Myocyte (in vitro differentiated cells): Measurements from ENCODE around the gene ZNF280C. TPM values are rescaled to one million over a fixed set of nuclear protein-coding genes. Genes with fewer than 3 reads are reported as not detected.

Experiments used
- DNase-seq: peaks from one replicate; pipeline ENCODE4 v3.0.0-alpha.2; 2012; ENCODE audit warnings: low read depth
- total RNA-seq: library from RNA; depleted of rRNA; stranded (reverse); fragments of >200 nt; gene quantifications from 2 replicates; pipeline ENCODE4 v1.2.3, GENCODE V29; 2014

The ZNF280C gene
- total RNA-seq, 1 donor from 2014 or later = 8.7 TPM

DNA sequence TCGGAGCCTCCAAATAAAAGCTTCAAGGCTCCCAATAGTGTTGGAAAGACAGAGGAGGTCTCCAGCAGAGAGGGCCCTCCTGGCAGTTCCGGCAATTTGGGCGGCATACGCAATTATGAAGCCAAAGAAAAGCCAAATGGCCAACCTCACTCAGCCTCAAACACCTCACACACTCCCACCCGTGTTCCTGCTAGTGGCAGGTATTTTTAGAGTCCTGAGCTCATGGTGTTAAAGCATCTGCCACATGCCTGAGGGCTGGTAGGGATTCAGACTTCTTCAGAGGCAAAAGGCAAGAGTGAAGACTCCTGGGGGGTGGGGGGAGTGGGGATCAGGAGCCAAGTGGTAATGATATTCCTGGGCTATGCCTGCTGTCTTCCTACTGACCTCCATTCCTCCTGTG lies 89.5 kb downstream of the ZNF280C start:
- peak; percentile 69 for DNase-seq

DNA sequence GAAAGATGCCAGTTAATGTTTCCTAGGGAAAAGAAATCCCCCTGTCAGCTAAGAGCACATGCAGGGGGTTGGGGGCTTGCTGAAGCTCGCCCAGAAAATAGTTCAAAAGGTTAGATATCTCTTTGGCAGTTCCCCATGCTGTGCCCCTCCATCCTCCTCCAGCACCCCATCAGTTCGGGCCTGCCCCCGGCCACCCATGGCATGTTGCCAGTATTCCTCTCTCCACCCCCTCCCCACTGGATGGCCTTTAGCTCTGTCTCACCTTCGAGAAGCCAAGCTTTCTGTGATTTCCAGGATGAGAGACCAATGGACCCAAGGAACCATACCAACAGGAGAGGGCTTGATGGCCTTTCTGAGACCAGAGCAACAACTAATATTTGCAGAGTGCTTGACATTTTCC lies 91.8 kb downstream of the ZNF280C start:
- DNase-seq = no peak

DNA sequence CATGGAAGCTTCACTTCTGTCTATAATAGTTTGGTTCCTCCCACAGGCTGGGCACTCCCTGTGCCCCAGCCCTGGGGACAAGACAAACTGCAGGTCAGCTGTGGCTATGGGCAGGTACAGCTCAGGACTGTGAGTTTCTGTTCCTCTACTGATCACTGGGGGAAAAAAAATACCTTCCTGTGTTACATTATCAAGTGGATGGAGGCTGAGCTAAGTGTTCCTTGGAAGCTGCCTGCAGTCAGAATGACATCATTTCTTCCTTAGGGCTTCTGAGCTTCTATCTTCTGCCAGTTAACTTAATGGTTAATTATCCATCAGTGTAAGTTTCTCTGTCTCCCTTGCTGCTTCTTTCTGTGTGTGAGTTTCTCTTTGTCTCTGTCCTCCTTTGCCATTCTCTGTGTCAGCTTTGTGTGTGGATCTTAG lies 92.3 kb downstream of the ZNF280C start:
- no peak for DNase-seq

DNA sequence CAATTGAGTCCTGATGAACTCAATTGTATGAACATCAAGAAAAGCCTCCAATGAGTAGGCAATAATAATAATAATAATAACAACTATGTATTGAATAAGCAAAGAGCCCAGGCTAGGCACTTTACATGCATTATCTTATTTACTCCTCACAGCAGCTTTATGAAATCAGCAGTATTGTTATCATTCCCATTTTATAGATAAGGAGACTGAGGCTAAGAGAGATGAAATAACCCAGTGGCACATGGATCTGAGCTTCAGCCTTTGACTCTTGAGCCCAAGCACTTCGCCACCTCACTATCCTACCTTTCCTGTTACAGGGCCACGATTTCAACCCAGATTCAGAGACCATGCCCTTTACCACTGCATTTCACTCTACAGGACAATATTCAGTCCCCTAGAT lies 93.8 kb downstream of the ZNF280C start:
- DNase-seq = no peak

DNA sequence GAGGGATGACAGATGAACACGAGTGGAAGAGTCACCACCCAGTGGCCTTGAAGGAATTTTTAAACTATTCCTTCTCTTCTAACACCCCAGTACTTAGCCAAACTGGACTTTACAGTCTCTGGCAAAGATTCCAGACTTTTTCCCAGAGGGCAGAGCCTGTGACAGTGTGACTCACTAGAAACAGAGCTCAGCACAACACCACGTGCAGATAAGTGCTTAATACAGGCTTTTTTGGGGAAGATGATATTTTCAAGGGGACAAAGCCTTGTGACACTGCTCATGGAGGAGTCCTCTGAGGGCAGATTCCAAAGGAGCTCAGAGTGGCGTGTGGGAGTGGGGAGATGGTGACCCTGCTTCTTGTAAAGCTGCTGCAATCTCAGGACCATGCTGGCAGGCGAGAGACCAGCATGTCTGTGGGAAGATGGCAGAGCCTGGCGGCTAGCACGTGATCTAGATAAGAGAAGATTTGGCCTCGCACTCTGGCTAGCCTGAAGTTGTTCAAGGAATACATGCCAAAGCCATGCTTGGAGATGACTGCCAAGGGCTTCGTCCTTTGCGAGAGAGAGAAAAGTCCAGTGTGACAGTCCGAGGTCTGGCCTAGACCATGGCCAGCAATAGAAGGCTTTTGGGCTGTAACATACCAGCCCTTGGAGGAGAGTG lies 94.5 kb downstream of the ZNF280C start:
- DNase-seq = peak; percentile 59

DNA sequence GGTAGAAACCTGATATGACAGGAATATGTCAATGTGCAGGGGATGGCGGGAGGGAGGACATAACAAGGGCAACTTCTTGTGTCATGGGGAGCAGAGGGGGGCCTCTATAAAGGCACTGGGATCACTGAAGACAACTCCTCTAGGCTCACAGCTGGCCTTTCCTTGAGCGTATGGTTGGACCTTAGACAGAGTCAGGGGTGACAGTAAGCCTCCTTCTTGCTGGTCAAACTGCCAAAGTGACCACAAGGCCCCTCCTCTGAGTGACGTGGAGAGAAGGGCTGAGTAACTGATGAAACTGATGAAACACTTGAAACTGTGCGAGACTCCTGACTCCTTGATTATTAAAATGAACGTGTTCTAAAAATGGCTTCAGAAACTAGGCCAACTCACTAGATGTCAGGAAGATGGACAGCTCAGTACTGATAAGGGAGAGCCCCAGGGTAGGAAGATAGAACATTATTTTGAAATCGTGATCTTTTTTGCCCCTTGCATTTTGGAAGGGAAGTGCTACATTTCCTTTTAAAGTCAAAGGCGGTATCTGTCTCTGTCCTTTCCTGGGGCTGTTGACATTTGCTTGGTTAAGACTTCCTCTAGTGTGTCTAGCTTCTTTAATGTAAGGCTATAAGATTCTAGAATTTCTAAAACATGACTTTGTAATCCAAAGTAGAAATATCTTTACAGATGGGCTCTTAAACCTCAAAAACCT lies 95.4 kb downstream of the ZNF280C start:
- peak; percentile 63 for DNase-seq

DNA sequence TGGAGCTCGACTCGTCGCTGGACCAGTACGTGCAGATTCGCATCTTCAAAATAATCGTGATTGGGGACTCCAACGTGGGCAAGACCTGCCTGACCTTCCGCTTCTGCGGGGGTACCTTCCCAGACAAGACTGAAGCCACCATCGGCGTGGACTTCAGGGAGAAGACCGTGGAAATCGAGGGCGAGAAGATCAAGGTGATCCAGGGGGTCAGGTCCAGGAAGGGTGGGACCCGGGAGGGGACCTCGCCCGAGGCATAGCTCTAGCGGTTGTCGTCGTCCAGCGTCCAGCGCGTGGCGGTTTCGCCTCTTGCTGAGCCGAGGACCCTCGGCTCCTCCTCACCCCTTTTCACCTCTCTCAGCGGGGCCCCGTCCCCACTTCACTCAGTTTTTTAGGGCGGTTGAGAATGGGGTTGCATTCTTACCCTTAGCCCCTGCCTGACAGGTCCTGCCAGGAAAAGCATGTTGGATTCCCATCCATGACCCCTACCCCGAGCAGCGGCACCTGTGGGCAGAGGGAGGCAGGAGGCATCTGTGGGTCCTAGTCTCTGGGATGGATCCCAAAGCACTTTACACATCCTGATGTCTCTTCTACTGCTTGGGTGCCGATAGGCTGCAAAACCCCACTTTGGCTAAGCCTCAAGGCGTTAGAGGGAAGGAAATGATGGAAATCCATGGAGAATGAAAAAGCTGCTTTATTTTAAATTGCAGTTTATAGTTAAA lies 96.4 kb downstream of the ZNF280C start:
- DNase-seq = no peak

DNA sequence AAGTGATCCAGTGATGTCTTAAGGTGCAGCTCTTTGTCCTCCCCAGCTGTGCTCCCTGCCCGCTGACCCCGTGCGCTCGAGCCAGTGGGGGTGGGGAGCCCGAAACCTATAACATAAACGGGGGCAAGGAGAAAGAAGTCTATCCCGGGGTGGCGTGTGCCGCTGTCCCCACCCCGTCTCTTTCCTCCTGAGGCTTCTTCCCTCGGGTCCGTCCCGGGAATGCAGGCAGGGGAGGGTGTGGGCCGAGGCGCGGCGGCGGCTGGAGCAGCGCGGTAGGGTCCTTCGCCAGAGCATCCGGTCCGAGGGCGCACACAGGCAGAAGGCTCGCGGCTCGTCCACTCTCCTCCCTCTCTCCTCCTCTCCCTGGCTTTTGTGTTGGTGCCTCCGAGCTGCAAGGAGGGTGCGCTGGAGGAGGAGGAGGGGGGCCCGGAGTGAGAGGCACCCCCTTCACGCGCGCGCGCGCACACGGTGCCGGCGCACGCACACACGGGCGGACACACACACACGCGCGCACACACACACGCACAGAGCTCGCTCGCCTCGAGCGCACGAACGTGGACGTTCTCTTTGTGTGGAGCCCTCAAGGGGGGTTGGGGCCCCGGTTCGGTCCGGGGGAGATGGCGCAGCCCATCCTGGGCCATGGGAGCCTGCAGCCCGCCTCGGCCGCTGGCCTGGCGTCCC lies 97.1 kb downstream of the ZNF280C start, which contains the start of gene RAB33A:
TSS of gene RAB33A (plus strand) at position 517 of the 681 bp plus-strand sequence. CDS start at position 618, 101 bp downstream.
- no peak for DNase-seq

DNA sequence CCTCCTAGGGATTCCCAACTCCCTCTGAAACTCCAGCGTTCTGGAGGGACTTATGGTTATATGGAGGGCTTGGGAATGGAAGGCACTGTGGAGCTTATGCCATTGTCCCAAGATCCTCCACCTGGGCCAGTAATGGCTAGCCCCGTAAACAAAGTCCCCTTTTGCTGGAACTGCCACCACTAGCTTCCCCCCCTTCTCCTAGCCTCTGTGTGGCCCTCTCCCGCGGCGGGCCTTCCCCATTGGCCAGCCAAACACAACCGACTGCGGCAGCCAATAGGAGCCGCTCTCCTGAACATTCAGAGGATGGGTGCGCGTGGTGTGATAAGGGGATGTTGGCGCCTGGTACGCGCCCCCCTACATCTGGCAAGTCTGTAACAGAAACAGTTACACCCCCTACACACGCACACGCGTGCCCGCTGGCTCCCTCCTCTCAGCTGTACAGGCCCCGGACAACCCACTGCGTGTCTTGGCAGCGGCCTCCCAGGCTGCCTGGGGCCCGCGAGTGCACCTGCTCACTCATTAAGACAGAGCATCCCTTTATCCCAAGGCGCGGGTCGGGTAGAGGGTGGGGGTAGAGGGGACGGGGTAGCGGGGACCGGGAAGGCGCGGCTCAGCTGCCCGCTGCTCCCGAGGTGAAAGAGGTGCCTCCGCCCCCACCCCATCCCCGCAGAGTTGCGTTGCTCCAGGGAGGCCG lies 97.8 kb downstream of the ZNF280C start:
- DNase-seq = no peak

DNA sequence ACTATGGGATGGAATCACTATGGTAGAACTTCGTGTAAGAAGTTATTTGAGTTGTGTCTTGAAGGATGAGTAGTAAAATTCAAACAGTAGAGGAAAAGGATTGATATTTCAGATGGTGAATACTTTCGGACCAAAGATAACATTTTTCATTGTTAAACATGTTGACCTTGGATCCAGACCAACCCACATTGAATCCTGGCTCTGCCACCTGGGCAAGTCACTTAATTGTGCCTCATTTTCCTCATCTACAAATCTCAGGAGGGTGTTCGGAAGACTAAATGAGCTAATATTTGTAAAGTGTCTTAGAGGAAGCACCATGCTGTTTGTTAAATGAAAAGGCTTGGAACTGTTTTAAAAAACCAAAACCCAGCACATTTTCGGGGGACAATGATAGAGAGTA lies 101.7 kb downstream of the ZNF280C start:
- DNase-seq = no peak

DNA sequence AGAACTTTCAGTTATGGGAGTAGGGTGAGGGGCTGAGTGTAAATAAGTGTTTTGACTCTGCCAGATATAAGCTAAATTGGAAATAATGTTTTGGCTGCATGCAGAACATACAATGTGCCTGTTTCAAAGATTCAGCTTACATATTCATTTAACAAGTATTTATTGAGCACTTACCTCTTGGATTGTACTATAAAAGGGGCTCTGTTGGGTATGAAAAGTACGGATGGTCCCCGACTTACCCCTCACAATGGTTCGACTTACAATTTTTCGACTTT lies 102.3 kb downstream of the ZNF280C start:
- no peak for DNase-seq

DNA sequence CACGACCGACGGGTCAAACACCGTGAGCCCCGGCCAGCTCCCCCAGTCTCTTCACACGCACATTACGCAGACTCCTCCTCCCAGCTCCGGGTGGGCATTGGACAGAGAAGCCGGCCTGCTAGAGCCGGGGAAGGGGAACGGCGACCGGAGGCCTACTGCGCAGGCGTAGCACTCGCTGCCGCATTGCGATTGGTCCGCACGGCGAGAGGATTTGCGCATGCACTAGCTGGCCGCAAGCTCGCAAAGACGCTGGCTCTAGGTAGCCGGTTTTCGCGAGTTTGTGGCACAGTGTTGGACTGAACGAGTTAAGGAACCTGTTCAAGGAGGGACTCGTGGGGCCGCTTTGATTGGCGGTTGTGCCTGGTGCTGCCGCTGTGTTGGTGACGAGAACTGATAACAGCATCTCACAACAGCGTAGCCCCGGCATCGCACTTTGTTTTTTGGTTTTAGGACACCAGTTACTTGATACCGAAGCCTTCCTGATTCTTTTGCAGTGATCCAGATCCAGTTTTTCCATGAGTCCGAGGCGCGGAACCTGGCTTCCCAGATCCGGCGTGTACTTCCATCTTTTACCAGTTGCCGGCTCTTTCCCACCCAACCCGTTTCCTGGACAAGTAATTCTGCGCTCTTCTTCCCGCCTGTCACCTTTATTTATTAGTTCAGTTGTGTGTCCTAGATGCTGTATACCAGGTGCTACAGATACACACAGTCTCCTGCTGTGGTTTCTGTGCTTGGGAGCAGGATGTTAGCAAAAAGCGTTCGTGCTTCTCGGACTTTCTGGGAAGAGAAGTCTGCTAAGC lies 102.8 kb downstream of the ZNF280C start, which contains the start of gene AIFM1:
TSS of gene AIFM1 (minus strand) at position 139 of the 800 bp plus-strand sequence. CDS start 185 bp downstream, outside the sequence.
- DNase-seq = peak; percentile 93

DNA sequence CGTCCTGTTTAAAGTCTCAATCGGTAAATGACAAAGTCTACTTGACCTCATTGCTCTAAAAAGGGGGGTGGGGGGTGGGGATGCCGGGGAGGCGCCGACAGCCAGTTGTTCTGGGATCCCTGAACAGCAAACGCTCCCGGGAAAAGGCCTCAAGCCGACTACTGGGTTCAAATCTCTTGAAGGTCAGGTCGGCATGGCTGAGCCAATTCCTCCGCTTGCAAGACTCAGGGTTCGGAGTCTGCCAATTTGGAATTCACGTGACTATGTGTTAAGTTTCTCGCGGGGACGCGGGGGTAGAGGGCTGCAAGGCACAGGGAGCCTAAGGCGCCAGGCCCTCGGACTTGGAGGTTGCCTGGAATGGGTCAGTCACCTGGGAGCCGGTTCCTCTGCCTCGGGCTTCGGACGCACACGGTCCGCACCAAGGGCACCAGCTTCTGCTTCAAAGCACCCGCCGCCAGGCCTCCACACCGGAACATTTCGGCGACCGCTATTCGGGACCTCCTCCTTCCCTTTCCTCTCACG lies 103.5 kb downstream of the ZNF280C start:
- DNase-seq = no peak

DNA sequence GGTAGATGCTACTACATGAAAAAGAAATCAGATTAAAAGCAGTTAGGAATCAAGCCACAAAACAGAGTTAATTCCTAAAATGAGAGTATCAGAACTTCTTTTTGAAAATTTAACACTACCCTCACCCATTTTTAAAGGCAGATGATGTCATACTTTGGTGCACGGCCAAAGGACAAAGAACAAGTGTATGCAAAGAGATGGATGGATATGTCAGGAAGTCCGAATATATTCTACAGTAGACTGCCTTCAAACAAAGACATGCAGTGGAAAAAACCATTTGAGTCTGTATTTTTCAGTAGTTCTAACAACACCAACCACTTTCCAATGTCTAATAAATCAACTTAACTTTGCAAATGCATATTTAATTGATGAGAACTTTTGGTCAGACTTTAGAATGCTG lies 105.3 kb downstream of the ZNF280C start:
- no peak for DNase-seq

DNA sequence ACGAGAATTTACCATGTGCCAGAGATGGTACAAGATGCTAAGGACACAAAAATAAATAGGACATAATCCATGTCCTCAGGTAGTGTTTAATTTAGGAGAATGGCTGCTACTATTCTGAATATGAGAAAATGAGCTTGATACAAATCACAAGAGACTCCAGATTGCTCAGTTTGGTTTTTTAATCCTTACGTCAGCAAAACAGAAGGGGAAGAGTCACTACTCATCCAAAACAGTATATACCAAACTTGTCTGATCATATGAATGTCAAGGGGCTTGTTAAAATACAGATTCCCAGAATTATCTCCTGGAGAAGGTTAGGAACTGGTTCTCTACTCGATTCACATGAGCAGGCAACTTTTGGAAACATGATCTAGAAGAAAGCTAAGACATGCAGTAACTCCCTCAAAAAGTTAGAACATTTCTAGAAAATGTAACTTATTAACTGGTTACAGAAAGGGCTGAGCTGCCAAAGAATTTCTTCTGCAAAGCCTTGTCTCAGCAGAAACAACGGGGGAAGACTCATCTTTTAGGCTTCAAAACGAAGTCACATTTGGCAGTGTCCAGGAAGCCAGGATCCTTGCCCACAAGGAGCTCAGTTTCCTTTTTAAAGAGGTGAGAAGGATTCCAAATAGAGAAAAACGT lies 106.5 kb downstream of the ZNF280C start:
- DNase-seq = no peak

DNA sequence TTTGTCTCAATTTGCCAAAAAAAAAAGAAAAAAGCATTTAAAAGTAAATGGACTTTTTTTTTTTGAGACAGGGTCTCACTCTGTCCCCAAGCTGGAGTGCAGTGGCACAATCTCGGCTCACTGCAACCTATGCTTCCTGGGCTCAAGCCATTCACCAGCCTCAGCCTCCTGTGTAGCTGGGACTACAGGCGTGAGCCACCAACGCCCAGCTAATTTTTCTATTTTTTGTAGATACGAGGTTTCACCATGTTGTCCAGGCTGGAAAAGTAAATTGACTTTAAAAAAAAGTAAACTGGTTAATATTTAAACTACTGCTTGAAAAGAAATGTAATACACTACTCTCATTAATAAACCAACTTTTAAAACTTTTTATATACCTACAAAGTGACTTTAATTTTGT lies 108.9 kb downstream of the ZNF280C start:
- no peak for DNase-seq

DNA sequence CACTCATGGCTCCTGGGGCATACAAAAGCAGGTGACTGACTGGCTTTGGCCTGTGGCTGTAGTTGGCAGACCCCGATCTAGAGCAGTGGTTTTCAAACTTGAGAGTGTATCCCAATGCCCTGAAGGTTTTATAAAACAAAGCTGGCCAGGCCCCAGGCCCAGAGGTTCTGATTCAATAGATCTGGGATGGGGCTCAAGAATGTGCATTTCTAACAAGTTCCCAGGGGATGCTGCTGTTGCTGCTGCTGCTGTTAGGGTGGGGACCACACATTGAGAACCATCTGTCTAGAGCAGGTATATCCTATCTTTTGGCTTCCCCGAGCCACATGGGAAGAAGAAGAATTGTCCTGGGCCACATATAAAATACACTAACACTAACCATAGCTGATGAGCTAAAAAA lies 110.4 kb downstream of the ZNF280C start:
- DNase-seq = no peak

DNA sequence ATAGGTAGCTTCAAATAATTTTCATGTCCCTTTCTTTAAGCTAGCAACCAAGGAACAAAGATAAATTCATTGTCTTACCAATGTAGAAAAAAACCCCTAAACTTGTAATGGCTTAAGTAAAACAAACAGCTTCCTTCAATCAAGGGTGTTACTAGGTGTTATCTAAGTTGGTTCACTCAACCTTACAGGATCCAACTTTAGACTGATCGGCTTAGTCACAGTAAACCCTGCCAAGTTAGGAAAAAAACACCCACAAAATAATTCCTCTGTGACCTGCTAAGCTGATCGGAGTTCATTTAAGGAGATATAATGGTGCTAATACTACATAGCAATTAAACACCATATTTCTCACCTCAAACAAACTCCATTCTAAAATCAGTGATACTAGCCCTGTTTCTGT lies 113.1 kb downstream of the ZNF280C start:
- no peak for DNase-seq
